Activated CD8-positive, alpha-beta memory T cell treated with anti-CD3 and anti-CD28 coated beads for 48 hours (primary cell): ENCODE data around the gene LAMA3.

Experiments used
- DNase-seq, 3 experiments: peaks; one replicate each; pipeline ENCODE4 v3.0.0-alpha.2; 2020; ENCODE audit warnings: low read depth in 2 of 3, low spot score in 2 of 3

The LAMA3 gene

DNA sequence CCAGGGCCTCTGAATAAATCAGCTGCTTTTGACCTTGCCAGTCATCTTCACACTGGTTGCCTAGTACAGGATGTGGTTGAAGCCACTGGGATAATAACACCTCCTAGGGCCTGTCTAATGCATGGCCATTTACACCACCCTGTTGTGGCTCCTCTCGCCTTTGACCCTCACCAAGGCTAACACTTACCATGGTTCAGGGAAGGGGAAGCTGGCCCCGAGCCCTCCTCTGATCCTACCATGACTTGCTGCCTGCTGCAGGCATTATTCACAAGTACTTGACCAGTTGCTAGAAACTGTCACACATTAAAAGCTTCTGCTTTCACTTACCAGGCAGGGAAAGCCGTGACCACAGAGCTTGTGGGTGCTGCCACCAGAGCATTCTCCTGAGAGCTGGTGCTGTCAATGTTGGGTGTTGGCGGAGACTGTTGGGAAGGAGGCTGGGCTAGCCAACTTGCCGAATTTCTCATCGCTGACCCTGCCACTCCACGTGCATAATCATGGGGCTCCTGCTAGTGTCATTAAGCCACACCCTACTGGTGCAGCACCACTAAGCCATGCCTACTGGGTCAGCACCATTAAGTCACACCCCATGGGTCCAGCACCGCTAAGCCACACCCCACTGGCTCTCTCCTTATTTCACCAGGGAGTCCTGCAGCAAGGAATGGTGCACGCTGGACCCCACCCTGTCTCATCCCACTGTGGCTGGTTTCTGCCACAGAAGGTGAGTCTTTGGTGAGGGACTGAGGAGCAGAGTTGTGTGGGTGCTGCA is 278.3 kb downstream of the LAMA3 start:
- no peak for DNase-seq

DNA sequence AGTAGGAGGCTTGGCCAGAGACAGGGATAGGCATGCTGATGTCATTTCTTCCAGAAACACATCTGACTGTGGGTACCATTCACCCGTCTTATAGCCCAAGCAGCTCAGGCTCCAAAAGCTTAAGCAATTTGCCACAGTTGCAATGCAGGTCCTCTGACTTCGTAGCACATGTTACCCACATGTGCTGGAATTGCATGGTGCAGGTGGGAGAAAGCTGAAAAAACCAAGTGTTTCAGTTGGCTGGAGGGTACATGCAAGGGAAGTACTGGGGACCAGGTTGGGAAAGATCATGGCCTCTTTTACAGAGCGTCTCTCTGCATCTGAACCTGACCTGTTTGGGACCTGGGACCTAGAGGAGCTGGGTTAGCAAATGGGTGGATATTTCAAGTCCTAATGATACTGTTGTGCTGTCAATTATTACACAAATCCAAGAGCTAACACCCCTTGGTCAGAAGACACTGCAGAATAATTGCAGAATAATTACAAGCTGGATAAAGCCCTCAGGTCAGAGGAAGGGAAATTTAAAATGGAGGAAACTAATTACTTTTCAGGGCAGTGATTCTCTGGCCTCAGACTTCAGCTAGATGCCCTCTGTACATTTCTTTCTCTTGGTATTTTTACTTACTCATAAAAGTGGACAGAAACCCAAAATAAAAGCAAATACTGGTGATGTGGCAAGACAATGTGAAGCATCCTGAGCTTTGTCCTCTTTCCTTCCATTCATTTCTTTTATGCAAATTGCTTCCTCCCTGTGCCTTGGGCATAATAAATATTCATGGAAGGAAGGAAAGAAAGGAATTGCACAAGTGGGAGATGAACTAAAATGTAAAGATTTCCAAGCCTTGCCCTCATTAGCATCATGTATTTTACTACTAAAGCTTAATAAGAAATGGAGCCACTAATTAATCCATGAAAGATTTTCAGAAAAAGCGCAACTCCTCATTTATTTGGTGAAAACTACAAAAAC is 279.7 kb downstream of the LAMA3 start:
- DNase-seq, result no peak

DNA sequence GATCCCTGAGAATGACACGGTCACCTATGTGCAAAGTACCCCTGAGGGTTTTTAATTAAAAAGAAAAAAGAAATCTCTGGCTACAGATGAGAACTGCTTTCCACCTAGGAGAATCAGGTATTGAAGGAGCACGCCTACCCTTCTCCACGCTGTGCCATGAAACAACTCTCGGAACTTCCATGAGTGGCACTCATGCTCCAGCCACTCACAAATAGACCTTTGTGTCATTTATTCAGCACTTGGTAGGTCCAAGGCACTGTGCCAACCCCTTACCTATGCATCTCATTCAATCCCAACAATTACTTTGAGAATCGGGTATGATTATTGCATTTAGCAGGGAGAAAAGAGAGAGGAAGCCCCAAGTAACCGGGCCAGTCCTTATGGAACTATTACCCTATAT is 280.4 kb downstream of the LAMA3 start:
- DNase-seq, result no peak

DNA sequence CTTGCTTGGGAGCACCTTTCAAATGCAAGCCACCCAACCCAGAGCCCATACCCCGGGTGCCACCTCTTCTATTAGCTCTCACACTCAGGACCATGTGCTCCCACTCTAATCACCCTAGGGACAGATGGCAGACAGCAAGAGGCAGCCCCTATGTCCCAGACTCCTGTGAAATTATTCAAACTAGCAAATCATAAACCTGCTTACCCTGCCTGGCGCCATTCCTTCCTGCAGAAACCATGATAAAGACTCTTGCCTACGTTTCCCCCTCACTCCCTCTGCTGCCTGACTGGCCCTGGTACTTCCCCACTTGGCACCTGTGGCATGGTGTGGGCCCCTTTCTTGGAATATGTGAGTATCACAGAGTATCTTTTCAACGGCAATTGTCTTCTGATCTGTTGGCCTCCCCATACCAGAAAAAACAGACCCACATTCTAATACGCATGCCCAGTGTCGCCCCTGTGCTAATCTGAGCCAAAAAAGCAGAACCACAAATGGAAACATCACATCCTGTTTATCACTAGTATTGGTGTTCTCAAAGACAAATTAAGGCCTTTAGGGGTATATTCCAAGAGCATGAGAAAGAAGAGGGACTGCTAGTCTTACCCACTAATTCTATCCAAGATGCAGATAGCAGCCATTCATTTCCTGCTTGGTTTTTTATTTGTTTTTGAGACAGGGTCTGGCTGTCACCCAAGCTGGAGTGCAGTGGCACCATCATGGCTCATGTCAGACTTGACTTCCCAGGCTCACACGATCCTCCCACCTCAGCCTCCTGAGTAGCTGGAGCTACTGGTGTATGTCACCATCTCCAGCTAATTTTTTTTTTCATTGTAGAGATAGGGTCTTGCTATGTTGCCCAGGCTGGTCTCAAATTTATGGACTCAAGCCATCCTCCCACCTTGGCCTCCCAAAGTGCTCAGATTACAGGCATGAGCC is 281.2 kb downstream of the LAMA3 start:
- peak in 1 of 3 experiments; percentile 25 for DNase-seq

DNA sequence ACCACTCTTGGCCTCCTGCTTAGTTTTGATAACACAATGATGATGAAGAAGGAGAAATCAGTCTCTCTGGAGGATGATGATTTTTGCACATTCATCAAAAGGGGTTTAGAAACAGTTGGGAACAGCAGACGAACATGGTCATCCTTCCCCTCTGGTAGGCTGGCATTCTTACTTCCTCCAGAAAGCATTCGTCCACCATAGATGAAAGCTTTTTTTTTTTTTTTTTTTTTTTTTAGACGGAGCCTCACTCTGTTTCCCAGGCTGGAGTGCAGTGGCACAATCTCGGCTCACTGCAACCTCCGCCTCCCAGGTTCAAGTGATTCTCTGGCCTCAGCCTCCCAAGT is 281.8 kb downstream of the LAMA3 start:
- DNase-seq, result no peak

DNA sequence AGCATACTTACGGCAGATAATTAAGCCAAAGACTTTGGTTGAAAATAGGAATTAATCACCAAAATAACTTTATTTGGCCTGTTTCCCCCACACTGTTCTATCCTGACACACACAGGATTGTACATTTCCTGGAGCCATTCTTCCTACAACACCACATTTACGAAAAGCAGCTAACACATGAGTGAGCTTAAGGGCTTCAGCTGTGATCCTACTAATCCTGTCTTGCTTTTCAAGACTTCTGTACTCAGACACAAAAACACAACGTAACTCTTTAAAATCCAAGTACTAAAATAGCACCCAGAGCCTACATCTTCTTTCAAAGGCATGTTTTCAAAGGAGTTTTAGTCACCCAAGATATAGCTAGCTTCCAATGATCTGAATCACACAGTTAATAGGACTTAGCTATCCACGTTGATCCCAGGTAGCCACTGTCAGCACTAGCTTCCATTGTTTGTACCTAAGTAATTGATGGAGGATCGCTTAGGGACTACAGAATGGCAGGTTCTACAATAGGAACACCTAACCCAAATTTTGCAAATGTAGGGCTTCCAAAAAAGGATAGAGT is 282.5 kb downstream of the LAMA3 start:
- DNase-seq, result no peak

DNA sequence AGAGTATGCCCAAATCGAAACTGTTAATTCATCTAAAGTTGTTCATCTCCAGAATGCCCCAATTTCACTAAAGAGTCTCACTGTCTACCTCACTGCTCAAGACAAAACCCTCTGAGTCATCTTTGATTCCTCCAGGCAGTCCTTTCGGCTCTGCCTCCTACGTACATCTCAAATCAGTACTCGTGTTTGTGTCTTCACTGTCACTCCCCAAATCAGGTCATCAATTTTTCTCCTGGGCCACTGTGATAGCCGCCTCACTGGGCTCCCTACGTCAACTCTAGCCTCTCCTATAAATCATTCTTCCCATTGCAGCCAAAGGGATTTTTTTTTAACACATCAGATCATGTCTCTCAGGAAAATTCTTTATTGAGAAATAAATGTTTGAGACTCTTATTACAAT is 283.2 kb downstream of the LAMA3 start:
- DNase-seq, result no peak

DNA sequence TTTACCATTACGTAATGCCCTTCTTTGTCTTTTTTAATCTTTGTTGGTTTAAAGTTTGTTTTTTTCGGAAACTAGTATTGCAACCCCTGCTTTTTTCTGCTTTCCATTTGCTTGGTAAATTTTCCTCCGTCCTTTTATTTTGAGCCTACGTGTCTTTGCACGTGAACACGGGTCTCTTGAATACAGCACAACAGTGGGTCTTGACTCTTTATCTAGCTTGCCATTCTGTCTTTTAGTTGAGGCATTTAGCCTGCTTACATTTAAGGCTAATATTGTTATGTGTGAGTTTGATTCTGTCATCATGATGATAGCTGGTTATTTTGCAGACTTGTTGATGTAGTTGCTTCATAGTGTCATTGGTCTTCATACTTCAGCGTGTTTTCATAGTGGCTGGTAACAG is 287.9 kb downstream of the LAMA3 start:
- no peak for DNase-seq

DNA sequence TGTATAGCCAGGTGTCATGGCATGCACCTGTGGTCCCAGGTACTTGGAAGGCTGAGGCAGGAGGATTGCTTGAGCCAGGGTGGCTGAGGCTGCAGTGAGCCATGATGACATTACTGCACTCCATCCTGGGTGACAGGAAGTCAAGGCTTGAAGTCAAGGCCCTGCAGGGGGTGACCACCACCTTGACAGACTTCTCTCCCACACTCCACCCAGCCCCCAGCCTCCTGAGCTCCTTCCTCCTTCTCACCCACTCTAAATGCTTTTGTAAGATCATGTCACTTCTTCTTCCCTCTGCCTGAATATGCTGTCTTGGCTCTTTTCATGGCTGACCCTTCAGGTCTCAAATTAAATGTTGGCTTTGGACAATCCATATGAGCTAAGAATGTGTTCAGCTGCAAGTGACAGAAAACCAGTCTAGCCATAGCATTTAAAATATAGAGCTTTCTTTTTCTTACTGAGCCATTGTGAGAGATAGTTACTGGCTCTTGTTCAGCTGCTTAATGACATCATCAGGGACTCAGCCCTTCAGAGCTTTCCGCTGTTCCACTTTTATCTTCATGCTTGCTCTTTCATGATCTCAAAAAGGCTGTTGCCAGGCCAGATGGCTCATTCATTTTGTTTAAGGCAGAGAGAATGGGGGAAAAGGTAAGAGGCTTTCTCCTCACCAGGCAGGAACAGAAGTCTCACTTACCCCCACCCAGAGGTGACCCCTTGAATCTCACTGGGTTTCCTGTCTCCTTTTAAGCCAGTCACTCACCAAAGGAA is 288.6 kb downstream of the LAMA3 start:
- no peak for DNase-seq

DNA sequence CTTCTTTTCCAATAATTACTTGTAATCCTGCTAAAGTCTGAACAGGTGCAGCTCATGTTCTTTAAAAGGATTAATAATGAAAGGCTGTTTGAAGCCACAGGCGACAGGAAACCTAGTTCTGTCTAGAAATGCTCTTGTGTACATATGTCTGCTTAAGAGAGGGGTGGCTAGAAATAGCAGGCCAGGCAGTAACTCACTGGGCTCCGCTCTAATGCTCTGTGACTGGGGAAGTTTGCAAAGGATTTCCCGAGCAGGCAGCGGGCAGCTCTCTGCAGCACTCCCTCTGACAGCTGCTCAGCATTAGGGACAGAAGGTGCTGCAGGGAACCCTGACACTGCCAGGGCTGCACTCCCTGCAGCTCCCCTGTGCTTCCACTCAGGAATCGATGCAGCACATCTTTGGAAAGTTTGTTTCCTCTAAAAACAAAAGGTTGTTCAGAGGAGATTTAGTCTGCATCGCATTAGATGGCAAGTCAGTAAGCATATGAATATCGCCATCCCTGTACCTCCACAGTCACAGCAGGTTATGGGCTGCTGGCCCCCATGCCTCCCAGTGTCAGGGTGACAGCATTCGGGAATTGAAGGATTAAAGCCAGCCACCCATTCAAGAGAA is 292.2 kb downstream of the LAMA3 start:
- no peak for DNase-seq

DNA sequence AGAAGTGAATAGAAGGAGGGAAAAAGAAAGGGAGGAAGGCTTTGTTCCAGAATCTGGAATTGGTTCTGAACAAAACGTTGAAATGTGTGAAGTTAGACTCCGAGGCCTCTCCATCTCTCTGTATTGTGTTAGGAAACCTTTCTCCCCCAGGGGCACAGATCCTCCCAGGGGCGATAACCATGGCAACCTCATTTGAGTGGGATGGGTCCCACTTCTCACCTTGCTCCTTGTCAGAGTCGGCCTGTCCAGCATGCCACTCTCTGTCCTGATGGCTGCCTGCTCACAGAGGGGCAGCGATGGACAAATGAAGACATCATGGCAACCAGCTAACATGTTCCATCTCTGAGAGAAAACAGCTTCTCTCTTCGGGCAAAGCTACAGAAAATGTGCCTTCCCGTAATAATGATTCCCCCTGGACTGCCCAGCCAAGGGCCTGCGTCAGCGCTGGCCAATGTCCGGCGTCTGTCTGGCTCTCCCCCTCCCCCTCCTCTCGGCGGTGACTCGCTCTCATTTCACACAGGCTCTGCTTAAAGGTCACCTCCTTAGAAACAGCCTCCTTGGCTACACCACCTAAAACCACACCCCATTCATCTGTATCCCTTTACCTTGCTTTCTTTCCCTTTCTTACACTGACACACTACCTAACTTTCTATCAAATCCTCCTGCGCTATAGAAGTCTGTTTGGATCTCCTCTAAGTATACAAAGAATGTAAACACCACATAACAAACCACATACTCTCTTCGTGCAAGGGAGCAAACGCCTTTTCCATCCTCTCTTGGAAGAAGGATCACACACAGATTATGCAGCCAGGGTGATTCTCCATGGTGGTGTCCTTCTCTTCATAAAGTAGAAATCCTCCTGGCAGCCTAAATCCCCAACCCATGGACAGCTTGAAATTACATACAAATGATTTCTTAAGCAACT is 293.2 kb downstream of the LAMA3 start:
- DNase-seq, result no peak

DNA sequence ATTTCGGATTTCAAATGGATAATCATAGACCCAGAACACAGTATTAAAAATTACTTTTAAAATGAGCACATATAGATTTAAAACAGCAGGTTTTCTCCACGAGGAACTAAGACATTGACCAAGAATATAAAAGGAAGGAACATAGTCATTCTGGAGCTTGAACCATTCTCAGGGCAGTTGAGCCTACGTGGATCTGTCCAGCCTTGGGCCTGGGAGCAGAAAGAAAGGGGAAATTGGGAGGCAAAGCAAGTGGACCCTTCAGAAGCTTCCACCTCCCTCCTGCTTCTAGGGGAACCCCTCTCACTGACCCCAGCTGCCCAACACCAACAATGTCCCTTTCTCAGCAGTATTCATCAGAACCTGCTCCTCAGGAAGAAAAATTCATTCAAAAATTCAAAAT is 293.9 kb downstream of the LAMA3 start:
- DNase-seq, result no peak

DNA sequence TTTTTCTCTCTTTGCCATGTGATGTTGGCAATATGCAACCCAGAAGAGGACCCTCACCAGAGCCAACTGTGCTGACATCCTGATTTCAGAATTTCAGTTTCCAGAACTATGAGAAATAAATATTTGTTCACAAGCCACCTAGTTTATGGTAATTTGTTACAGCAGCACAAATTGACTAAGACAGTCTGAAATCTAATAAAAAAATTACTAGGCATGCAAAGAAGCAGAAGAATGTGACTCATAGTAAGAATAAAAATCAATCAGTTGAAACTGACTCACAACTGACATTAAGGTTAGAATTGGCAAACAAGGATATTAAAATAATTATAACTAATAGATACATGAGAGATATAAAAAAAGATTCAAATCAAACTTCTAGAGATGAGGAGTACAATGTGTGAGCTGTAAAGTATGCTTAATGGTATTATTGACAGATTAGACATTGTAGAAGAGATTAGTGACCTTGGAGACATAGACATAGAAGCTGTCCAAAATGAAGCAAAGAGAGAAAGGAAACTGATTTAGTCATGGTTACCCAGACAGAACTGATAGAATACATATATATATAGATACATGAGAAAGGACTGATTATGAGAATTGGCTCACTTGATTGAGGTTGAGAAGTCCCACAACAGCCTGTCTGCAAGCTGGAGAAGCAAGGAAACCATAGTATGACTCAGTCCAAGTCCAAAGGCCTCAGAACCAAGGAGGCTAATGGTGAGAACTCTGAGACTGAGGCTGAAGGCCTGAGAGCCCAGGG is 297.5 kb downstream of the LAMA3 start:
- no peak for DNase-seq

DNA sequence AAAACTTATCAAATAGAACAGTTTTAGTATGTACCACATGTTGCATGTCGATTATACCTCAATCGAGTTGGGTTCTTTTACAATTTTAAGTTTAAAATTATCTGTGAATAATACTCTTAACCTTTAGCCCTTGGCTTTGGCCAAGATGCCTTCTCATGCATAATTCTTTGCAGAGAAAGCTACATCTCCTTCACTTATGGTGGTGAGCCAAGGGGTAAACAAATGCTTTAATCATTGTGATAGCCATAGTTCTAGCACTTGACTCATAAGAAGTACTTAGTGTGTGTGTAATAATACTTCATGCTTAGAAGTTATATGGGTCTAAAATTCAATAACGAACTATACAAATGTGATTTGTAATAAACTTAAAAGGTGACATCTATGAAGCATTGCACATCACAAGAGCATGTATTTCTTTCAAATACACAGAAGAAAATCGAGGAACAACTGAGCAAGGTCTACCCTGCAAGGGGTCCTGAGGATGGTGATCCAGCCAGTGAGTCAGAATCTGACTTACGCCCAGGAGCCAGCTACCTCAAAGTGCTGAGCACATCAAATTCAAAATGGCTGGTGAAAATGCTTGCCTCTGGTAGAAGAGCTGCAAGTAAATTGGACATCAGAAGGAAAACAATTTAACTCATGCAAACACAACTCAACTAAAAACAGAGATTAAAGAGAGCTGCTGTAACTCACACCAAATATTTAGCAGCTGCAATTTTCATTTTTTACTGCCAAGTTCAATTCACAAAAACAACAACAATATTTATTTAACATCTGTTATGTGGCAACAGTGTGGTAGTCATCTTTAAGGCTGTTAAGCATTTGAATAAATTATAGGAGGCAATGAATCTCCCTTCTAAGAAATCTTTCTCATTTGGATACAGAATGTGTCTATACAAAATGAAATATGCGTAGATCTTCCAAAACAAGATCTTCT is 301.5 kb downstream of the LAMA3 start:
- DNase-seq, result no peak

DNA sequence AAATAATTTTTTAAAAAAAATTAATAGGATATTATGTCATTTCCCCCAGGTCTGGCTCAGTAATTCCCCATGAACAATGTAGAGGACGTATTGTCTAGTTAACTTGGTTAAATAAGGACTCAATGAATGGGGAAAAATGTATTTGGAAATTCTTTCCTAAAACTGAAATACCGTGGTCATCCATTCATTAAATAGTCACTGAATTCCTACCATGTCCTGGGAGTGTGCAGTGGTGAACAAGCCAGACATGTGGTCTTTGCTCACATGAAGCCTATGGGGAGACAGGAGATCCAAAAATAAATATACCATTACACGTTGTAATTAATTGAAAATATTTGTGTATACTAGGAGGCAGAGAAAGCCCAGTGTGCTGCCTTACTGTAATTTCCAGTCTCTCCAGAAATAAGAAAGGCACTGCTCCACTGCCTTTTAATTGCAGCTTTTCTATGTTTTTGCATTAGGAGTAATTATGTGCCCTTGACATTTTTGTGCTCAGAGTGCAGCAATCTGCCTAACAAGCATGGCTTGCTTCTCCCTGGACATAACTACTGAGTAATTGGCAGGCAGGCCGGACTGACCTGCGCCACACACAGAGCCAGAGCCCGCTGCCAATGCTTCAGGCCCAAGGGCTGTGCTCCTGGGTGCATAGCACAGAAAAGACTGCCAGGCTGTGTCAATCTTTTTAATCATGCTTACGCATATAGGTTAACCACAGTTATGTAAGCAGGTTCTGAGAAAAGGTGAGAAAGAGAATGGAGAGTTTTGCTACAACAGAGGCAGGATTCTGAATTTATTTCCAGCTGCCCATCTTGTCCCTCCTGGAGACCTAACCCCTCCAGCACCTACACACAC is 303.1 kb downstream of the LAMA3 start:
- no peak for DNase-seq

DNA sequence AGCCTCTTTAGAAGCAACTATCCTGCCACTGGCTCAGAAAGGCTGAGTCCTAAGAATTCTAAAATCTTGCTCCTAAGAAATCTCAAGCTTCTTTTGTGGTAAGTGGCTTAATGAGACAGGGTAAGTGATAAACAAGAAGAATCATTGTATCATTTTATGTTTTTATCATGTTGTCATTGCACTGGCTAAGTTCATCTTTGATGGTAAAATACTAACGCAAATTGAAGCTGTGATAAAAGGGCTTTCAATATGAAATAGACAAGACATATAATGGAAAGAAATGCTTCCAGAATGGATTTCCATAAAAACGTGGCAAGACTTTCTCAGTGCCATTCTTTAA is 303.7 kb downstream of the LAMA3 start:
- no peak for DNase-seq
